ENCODE data around the gene SMNDC1.
A peak's percentile ranks its signal among the peaks of the same experiment; 100 is the strongest.

The SMNDC1 gene

DNA sequence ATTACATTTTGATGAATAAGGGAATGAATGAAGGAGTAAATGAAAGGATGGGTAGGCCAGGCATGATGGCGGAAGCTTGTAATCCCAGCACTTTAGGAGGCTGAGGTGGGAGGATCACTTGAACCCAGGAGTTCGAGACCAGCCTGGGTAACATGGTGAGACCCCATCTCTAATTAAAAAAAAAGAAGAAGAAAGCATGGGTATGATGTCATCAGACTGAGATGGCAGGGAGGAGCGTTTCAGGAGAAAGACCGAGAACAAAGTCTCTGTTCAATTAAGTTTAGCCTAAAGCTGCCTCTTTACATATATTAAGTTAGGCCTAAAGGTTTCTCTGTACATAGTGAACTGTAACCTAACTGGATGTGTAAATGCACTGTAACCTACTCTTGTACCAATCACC lies 42.2 kb upstream of the SMNDC1 start:
- H3K4me3 ChIP-seq (ENCODE audit: low read length), result no peak overlapping the region
- H3K36me3 ChIP-seq (replicated peaks; ENCODE audit: low read depth, low read length), result peaks cover 3% of the 10 kb centered on the region
- H3K27me3 ChIP-seq (ENCODE audit: low read depth, low read length), result no peaks in the 10 kb centered on the region
- H3K4me2 ChIP-seq (ENCODE audit: low read length), result no peak overlapping the region
- TF ChIP-seq EZH2phosphoT487 (IDR thresholded peaks at IDR 0.05; ENCODE audit: low read depth), result no peak
- TF ChIP-seq, protein P1, sequence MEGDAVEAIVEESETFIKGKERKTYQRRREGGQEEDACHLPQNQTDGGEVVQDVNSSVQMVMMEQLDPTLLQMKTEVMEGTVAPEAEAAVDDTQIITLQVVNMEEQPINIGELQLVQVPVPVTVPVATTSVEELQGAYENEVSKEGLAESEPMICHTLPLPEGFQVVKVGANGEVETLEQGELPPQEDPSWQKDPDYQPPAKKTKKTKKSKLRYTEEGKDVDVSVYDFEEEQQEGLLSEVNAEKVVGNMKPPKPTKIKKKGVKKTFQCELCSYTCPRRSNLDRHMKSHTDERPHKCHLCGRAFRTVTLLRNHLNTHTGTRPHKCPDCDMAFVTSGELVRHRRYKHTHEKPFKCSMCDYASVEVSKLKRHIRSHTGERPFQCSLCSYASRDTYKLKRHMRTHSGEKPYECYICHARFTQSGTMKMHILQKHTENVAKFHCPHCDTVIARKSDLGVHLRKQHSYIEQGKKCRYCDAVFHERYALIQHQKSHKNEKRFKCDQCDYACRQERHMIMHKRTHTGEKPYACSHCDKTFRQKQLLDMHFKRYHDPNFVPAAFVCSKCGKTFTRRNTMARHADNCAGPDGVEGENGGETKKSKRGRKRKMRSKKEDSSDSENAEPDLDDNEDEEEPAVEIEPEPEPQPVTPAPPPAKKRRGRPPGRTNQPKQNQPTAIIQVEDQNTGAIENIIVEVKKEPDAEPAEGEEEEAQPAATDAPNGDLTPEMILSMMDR (IDR thresholded peaks at IDR 0.05; ENCODE audit: low read depth, low read length), result no peak
- no peak overlapping the region for H3K27ac ChIP-seq (ENCODE audit: low read length)
- H2AFZ ChIP-seq (ENCODE audit: low read depth, low read length), result no peak overlapping the region
- H3K79me2 ChIP-seq (ENCODE audit: low read length), result no peaks in the 10 kb centered on the region
- no peak overlapping the region for H3K9ac ChIP-seq (ENCODE audit: low read length)
- no peaks in the 10 kb centered on the region for H3K9me3 ChIP-seq (ENCODE audit: insufficient read depth, low read length)
- no peaks in the 10 kb centered on the region for H4K20me1 ChIP-seq (ENCODE audit: insufficient read depth, low read length)
- H3K4me1 ChIP-seq (ENCODE audit: low read length), result peaks cover 45% of the 10 kb centered on the region

DNA sequence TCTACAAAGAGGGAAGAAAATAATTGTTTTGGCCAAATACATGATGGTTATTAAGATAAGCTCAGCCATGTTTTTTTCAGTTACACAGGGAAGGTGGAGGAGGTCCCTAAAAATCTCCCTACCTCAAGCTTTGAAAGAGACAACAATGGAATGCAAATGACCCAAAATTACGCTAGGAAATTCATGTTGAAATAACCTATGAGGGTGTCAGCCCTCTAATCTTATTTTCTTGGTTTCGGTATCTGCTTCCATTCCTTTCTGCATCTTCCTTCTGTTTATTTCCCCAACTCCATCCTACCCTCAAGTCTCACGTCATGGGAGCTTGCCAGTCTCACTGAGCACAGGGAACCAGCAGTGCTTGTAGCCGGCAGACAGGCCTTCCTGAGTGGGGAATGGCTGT lies 40.6 kb upstream of the SMNDC1 start:
- TF ChIP-seq, protein P1 (IDR thresholded peaks at IDR 0.05; ENCODE audit: low read depth, low read length), result no peak
- no peak for TF ChIP-seq EZH2phosphoT487 (IDR thresholded peaks at IDR 0.05; ENCODE audit: low read depth)
- H3K36me3 ChIP-seq (replicated peaks; ENCODE audit: low read depth, low read length), result peaks cover 3% of the 10 kb centered on the region

DNA sequence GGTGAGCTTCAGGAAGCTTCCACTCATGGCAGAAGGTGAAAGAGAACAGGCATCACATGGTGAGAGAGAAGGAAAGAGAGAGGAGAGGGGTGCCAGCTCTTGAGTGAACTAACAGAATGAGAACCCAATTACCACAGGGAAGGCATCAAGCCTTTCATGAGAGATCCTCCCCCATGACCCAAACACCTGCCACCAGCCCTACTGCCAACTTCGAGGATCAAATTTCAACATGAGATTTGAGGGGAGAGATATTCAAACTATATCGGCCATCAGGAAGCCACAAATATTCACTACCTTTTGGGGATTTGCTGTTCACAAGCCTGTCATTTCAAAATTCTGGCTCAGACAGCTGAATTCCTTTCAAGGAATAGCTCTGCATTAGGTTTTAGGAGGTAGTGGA lies 39.9 kb upstream of the SMNDC1 start:
- H2AFZ ChIP-seq (ENCODE audit: low read depth, low read length), result no peak overlapping the region

More for the DNA sequence above, 40.6 kb upstream of the SMNDC1 start:
- H2AFZ ChIP-seq (ENCODE audit: low read depth, low read length), result no peak overlapping the region
- H3K27me3 ChIP-seq (ENCODE audit: low read depth, low read length), result no peaks in the 10 kb centered on the region
- no peaks in the 10 kb centered on the region for H4K20me1 ChIP-seq (ENCODE audit: insufficient read depth, low read length)
- H3K4me1 ChIP-seq (ENCODE audit: low read length), result peaks cover 54% of the 10 kb centered on the region
- H3K9ac ChIP-seq (ENCODE audit: low read length), result no peak overlapping the region
- no peaks in the 10 kb centered on the region for H3K79me2 ChIP-seq (ENCODE audit: low read length)
- no peaks in the 10 kb centered on the region for H3K9me3 ChIP-seq (ENCODE audit: insufficient read depth, low read length)
- no peak overlapping the region for H3K4me2 ChIP-seq (ENCODE audit: low read length)
- no peak overlapping the region for H3K4me3 ChIP-seq (ENCODE audit: low read length)
- no peak overlapping the region for H3K27ac ChIP-seq (ENCODE audit: low read length)

DNA sequence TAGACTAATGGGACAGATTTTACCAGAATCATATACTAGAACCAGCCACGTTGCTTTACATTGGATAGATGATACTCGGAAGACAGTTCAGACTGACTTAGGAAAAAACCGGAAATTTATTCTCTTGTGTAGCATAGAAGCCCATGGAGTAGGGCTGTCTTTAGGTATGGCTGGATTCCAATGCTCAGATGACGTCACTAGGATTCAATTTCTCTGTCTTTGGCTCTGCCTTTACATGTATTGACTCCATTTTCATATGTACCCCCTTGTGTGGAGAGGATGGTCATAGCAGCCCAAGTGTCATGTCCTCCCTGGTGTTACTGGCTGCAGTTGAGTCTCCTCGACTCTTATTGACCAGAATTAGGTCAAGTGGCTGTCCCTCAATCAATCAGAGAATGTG lies 39.2 kb upstream of the SMNDC1 start:
- Histone ChIP-seq H3K79me2 (ENCODE audit: low read length) (no peaks in the 10 kb centered on the region), H2AFZ (ENCODE audit: low read depth, low read length) (no peak overlapping the region), H3K36me3 (replicated peaks; ENCODE audit: low read depth, low read length) (no peaks in the 10 kb centered on the region), H3K27ac (ENCODE audit: low read length) (no peak overlapping the region), H3K4me1 (ENCODE audit: low read length) (peaks cover 44% of the 10 kb centered on the region), H3K27me3 (ENCODE audit: low read depth, low read length) (no peaks in the 10 kb centered on the region), H3K9ac (ENCODE audit: low read length) (no peak overlapping the region), H3K9me3 (ENCODE audit: insufficient read depth, low read length) (no peaks in the 10 kb centered on the region), H3K4me2 (ENCODE audit: low read length) (no peak overlapping the region), H3K4me3 (ENCODE audit: low read length) (no peak overlapping the region), H4K20me1 (ENCODE audit: insufficient read depth, low read length) (no peaks in the 10 kb centered on the region)
- no peak for TF ChIP-seq EZH2phosphoT487 (IDR thresholded peaks at IDR 0.05; ENCODE audit: low read depth)
- TF ChIP-seq, protein P1 (IDR thresholded peaks at IDR 0.05; ENCODE audit: low read depth, low read length), result no peak

More for the DNA sequence above, 39.9 kb upstream of the SMNDC1 start:
- Histone ChIP-seq H3K36me3 (replicated peaks; ENCODE audit: low read depth, low read length) (peaks cover 3% of the 10 kb centered on the region), H3K27me3 (ENCODE audit: low read depth, low read length) (no peaks in the 10 kb centered on the region), H4K20me1 (ENCODE audit: insufficient read depth, low read length) (no peaks in the 10 kb centered on the region), H3K4me1 (ENCODE audit: low read length) (peaks cover 51% of the 10 kb centered on the region), H3K79me2 (ENCODE audit: low read length) (no peaks in the 10 kb centered on the region), H3K27ac (ENCODE audit: low read length) (no peak overlapping the region), H3K4me2 (ENCODE audit: low read length) (0 out of 2 replicates have a peak overlapping the region, but pooled peaks have one; percentile 9), H3K4me3 (ENCODE audit: low read length) (no peak overlapping the region), H3K9me3 (ENCODE audit: insufficient read depth, low read length) (no peaks in the 10 kb centered on the region), H3K9ac (ENCODE audit: low read length) (no peak overlapping the region)
- no peak for TF ChIP-seq EZH2phosphoT487 (IDR thresholded peaks at IDR 0.05; ENCODE audit: low read depth)
- TF ChIP-seq, protein P1 (IDR thresholded peaks at IDR 0.05; ENCODE audit: low read depth, low read length), result no peak

Data from OCI-LY3 (cell line).